H1 (cell line): ENCODE results near the gene FOSB. TPM values are rescaled to one million over a fixed set of nuclear protein-coding genes. Genes with fewer than 3 reads are reported as not detected.

Experiments
- CTCF ChIP-seq, 3 experiments: IDR thresholded peaks; 1 replicate in 2 of 3; 2 replicates in 1 of 3; pipeline versions ENCODE4 v1.5.1 to v1.6.1; 2011; ENCODE audit warnings: low read length in 3 of 3, mild to moderate bottlenecking in 3 of 3, inconsistent platforms in 2 of 3, low read depth in 1 of 3, moderate library complexity in 1 of 3; ENCODE audit not compliant: insufficient read depth in 1 of 3; ENCODE audit errors: control extremely low read depth in 1 of 3
- KDM4A ChIP-seq: IDR thresholded peaks from one replicate; pipeline ENCODE4 v1.7.1; 2012; ENCODE audit warnings: low read depth, mild to moderate bottlenecking, moderate library complexity, low read length, inconsistent platforms; ENCODE audit not compliant: severe bottlenecking
- RBBP5 ChIP-seq: IDR thresholded peaks from 2 replicates; pipeline ENCODE4 v1.7.1; 2012; ENCODE audit warnings: low read depth, mild to moderate bottlenecking, inconsistent platforms, low read length, moderate library complexity, borderline replicate concordance
- SRF ChIP-seq: IDR thresholded peaks from 2 replicates; pipeline ENCODE4 v1.6.1; 2011; ENCODE audit warnings: mild to moderate bottlenecking, low read depth, low read length, moderate library complexity
- polyA plus RNA-seq, 7 experiments: library from polyadenylated mRNA; depleted of rRNA in 3 of 7; stranded (reverse) in 5 of 7; unstranded in 2 of 7; fragments of >200 nt in 5 of 7; fragments of 200-250 nt in 2 of 7; gene quantifications; 1 replicate in 5 of 7; 2 replicates in 1 of 7; 4 replicates in 1 of 7; pipeline versions ENCODE4 v1.2.1 to v1.2.3, GENCODE V29; 2011 to 2013; ENCODE audit warnings: missing spikeins in 2 of 7, mixed read lengths in 2 of 7
- total RNA-seq: library from RNA; stranded (reverse); fragmentation: NEBNext Ultra II Directional; extraction: Animal tissue kit (Norgen Biotek cat#: 25700); gene quantifications from 2 replicates; pipeline ENCODE4 v1.2.1, GENCODE V29; 2021

FOSB gene
- total and polyA plus RNA-seq, 2 of the 8 experiments (the other 6 are each of a cell fraction or from before 2014, with no cell fraction given), result 0.44 to 2.7 TPM

DNA sequence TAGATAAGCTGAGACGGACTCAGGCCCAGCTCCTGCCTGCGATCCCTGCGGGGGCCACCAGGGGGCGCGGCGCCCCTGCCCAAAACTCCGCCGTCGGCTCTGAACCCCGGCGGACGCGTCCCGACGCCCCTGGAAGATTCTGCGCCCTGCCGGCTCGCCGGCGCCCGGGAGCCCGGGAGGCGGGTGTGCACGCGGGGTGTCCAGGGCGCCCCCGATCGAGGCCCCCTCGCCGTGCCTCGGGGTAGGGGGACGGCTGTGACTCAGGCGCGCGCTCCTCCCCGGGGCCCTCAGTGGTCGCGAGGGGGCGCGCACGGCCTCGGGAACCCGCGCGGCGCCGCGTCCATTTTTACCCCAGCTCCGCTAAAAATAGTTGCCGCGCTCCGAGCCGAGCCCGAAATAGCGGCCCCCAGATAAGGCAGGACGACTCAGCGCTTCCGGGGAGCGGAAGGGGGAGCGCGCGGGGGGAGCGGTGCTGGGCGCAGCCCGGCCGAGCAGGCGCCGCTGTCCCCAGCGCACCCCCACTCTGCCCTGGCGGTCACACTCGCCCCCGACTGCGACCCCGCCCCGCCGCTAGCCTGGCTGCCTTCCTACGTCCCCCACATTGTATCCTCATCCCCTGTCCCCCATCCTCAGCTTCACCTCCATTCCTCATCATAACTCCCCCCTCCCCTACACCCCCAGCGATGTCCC lies 28.1 kb upstream of the FOSB start (continued):
- peak; percentile 87 for TF ChIP-seq KDM4A
- TF ChIP-seq RBBP5, result peak; percentile 74; the same call in 1 of the 2 replicates
- peak; percentile 75 to 90 (median 89) for TF ChIP-seq CTCF (IDR thresholded peaks at IDR 0.05; ENCODE audit: control extremely low read depth in 1 of 3, insufficient read depth in 1 of 3, low read depth in 1 of 3, low read length in 3 of 3)
- peak; percentile 49 for TF ChIP-seq SRF
